C4-2B (cell line): ENCODE data around the gene AHRR.

ENCODE experiments used
- CTCF ChIP-seq: fragments of 450-650 bp; conservative IDR thresholded peaks from 2 replicates; pipeline ENCODE4 v1.5.1; 2017; ENCODE audit warnings: mild to moderate bottlenecking
- ZFX ChIP-seq: fragments of 450-650 bp; IDR thresholded peaks from 2 replicates; pipeline ENCODE4 v1.6.1; 2017

GRCh38 chr5:307306-307705, 14.2 kb upstream of the AHRR start:
- no peak for TF ChIP-seq CTCF
- no peak for TF ChIP-seq ZFX
